Fibroblast of gingiva (primary cell): ENCODE measurements around the gene MAP4K4.

Source experiments
- DNase-seq: peaks from one replicate; pipeline ENCODE4 v3.0.0-alpha.2; 2011; ENCODE audit warnings: low read depth

The MAP4K4 gene

GRCh38 chr2:101723371-101724124 is 26.0 kb downstream of the MAP4K4 start:
- no peak for DNase-seq

GRCh38 chr2:101724125-101724474 is 26.6 kb downstream of the MAP4K4 start:
- no peak for DNase-seq

GRCh38 chr2:101725038-101725437 is 27.5 kb downstream of the MAP4K4 start:
- DNase-seq = no peak

- DNase-seq = no peak
Measured at GRCh38 chr2:101725515-101726192, 28.1 kb downstream of the MAP4K4 start.

- DNase-seq = no peak
Measured at GRCh38 chr2:101728865-101729264, 31.4 kb downstream of the MAP4K4 start.

- DNase-seq = no peak
Measured at GRCh38 chr2:101729521-101730190, 32.1 kb downstream of the MAP4K4 start.

GRCh38 chr2:101731221-101732054 is 33.9 kb downstream of the MAP4K4 start:
- DNase-seq = no peak

- DNase-seq = no peak
Measured at GRCh38 chr2:101732199-101732598, 34.7 kb downstream of the MAP4K4 start.

- no peak for DNase-seq
Measured at GRCh38 chr2:101732773-101733256, 35.3 kb downstream of the MAP4K4 start.

- no peak for DNase-seq
Measured at GRCh38 chr2:101733257-101733993, 35.9 kb downstream of the MAP4K4 start.

GRCh38 chr2:101734505-101735165 is 37.1 kb downstream of the MAP4K4 start:
- no peak for DNase-seq

GRCh38 chr2:101735166-101735533 is 37.6 kb downstream of the MAP4K4 start:
- no peak for DNase-seq

- peak; percentile 42 for DNase-seq
Measured at GRCh38 chr2:101736233-101736632, 38.7 kb downstream of the MAP4K4 start.

GRCh38 chr2:101736861-101737291 is 39.4 kb downstream of the MAP4K4 start:
- DNase-seq = peak; percentile 70

GRCh38 chr2:101737478-101738255 is 40.2 kb downstream of the MAP4K4 start:
- DNase-seq = no peak

- DNase-seq = no peak
Measured at GRCh38 chr2:101738649-101739048, 41.1 kb downstream of the MAP4K4 start.

GRCh38 chr2:101740555-101740964 is 43.1 kb downstream of the MAP4K4 start:
- DNase-seq = no peak

GRCh38 chr2:101741775-101742520 is 44.4 kb downstream of the MAP4K4 start:
- DNase-seq = no peak

- DNase-seq = no peak
Measured at GRCh38 chr2:101742547-101742946, 45.0 kb downstream of the MAP4K4 start.
